ENCODE measurements around the gene CREG1.
"Not testable (repeated sequence)": the region's sequence is repeated elsewhere in the genome, so short reads cannot be mapped to it uniquely, and the experiment has no call there.

CREG1 gene

DNA sequence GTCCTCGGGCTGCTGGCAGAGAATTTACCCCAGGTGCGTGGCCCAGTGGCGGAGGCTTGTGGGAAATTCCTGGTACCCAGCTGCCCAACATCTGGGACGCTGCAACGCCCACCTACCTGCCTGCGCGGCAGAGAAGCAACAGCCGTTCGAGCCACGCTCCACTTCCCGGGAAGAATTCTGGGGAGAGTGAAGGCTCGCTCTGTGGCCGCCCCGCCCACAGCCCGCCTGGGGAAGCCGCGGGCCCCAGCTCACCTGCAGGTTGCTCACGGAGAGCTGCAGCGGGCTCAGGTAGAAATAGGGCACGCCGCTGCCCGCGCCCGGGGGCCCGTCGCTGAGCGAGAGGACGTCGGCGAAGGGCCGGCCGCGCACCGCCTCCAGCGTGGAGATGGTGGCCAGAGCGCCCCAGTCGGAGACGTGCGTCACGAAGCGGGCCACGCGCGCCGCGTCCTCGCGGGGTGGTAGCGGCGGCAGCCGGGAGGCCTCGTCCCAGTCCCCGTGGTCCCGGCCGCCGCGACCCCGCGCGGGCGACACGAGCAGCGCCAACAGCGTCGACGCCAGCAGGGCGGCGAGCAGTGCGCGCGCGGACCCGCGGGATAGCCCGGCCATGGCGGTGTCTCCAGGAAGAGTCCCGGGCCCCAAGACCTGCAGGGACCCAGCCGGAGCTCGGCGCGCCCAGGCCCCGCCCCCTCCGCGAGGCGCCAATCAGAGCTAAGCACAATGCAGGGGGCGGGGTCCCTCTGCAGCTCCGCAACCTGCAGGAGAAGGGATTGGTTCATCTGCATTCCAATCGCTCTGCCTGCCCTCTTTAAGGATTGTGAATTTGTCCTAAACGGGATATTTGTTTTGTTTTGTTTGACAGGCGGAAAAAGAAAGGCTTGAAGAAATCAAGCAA, at the start of gene CREG1:
Gene CREG1, minus strand, starts transcription at position 627 of the 892 bp plus-strand sequence.
- DNase-seq, result peak; percentile 87 to 93

DNA sequence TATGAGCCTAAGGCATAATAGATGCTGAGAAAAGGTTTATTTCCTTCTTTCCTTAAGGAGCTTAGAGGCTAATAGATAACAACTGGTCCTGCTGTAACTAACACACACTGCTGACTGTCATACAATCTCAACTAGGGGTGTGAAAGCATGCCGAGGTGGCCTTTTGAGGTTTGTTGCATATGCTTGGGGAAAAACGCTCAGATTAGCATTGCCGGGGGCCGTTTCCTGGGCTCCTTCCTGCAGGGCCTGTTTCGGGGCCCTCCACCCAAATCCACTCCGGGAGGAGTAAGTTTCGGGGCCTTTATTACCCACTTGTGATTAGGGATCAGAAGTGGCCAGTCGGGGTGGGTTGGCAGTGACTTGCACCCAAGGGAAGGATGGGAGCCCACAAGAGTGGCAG, 49.3 kb upstream of the CREG1 start:
- no peak for DNase-seq

- DNase-seq, result peak in 1 of 2 donors; percentile 3
Measured at GRCh38 chr1:167601442-167602383, 48.2 kb upstream of the CREG1 start.

DNA sequence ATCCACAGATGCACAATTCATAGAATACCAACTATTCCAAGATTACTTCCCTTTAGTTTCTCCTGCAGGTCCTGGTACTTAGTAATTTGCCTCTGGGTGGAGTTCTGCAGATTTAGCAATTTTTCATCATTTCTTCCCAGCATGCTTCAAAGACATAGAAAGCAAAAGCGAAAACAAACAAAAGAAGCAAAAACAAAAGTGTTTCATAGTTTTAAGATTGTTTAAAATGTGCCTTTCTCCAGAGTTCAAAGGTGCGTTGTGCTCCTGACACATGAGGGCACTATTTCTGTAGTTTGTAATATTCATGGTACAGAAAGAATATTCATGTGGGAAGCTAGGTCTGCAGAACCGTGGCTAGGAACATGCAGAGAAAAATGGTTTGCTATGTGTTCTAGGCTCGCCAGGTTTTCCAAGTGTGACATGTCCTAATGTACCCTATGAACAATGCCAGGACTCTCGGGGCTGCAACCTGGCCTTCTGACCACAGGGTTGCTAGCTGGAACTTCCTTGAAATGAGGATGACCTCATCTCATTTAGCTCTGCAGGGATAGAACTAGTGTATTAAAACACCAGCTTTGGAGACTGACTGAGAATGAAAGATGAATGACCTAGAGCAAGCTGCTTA, 46.5 kb upstream of the CREG1 start:
- DNase-seq, result peak in 1 of 2 donors; percentile 33

DNA sequence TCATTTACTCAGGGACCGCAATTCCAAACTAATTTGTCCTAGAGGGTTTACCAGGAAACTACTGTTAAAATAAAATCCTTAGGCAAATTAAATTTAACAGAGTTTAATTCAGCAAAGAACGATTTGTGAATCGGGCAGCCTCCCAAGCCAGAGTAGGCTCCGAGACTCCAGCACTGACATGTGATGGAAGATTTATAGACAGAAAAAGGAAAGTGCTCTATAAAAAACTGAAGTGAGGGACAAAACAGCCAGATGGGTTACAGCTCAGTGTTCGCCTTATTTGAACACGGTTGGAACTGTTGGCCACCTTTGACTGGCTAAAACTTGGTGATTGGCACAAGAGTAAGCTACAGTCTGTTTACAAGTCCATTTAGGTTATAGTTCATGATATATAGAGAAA, 41.3 kb upstream of the CREG1 start:
- no peak for DNase-seq

GRCh38 chr1:167593860-167594259, 40.3 kb upstream of the CREG1 start:
- no peak for DNase-seq

DNA sequence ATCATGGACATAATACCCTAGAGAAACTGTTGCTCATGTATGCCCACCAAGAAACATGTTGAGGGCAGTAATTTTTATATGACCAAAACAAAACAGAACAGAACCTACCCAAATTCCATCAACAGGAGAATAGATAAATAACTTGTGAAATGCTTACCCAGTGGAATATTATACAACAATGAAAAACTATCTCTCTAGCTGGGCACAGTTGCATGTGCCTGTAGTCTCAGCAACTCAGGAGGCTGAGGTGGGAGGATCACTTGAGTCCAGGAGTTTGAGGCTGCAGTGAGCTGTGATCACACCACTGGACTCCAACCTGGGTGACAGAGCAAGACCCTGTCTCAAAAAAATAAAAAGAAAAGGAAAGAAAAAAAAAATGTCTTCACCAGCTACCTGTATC, 38.9 kb upstream of the CREG1 start:
- DNase-seq, result no peak

- no peak for DNase-seq
Measured at GRCh38 chr1:167588361-167588760, 34.8 kb upstream of the CREG1 start.

- no peak for DNase-seq
Measured at GRCh38 chr1:167587872-167588271, 34.3 kb upstream of the CREG1 start.

DNA sequence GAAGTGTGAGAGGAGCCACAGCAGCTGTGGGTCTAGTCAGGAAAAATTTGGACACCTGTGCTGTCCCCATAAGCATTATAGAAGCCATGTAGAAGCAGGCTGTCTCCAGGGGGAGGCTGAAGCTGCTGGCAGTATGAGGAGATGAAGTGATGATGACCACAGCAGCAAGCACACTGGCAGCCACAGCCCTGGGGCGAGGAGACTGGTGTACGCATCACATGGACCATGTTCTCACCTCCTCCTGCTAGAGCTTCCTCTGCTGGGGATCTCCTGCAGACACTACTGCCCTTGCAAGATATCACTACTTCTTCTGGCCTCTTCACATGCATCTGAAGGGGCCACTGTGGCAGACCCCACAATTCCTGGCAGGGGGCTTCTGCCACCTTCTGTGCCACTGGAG, 33.8 kb upstream of the CREG1 start:
- no peak for DNase-seq

DNA sequence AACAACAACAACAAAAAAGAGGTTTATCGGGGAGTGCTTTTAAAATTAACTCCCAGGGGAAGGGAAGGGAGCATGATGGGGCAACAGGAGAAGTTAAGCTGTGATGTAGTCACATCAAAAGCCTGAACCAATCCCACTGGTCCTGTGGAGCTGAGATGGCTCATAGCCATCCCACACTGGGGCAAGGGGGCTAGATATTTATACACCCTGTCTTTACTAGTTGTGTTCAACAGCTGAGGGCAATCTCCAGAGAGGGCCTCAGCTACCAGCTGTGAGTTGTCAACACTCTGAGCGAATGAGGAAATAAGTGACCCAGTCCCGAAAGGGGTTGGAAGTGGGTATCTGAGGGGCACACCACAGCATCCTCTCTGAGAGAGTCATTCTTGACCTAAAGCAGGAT, 31.0 kb upstream of the CREG1 start:
- no peak for DNase-seq

GRCh38 chr1:167582722-167583121, 29.2 kb upstream of the CREG1 start:
- DNase-seq, result no peak

- DNase-seq, result no peak
Measured at GRCh38 chr1:167582064-167582463, 28.5 kb upstream of the CREG1 start.

- no peak for DNase-seq
Measured at GRCh38 chr1:167579986-167580385, 26.4 kb upstream of the CREG1 start.

DNA sequence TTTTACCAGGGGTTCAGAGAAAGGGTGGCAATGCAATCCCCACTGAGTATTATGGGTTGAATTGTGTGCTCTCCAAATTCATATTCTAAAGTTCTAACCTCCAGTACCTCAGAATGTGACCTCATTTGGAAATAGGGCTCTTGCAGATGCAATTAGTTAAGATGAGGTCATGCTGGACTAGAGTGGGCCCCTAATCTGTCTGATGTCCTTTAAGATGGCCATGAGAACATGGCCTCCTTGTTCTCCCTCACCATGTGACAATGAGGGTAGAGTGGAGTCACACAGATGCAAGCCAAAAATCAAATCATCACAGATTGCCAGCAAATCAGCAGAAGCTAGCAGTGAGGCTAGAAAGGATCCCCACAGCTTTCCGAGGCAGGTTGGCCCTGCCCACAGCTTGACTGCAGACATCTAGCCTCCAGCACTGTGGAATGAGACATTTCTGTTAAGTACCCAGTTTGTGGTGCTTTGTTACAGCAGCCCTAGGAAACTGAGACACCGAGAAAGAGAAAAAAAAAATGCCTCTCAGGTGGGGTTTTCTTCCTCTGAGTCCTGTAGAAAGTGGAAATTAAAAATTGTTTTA, 25.5 kb upstream of the CREG1 start:
- no peak for DNase-seq

DNA sequence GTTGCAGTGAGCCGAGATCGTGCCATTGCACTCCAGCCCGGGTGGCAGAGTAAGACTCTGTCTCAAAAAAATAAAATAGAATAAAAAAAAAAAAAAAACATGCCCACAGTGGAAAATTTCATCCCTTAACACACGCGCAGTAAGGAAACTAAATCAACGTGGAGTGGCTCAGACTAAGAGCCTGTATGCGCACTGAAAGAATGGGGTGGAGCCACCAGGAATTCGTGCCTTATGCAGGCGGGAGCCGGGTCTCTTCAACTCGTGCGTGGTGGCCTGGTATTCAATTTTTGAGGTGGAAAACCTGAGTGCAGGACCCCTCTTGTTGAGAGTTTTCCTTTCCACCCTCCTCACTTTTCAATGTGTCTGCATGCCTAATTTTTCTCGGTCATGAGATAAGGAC, 22.1 kb upstream of the CREG1 start:
- no peak for DNase-seq

DNA sequence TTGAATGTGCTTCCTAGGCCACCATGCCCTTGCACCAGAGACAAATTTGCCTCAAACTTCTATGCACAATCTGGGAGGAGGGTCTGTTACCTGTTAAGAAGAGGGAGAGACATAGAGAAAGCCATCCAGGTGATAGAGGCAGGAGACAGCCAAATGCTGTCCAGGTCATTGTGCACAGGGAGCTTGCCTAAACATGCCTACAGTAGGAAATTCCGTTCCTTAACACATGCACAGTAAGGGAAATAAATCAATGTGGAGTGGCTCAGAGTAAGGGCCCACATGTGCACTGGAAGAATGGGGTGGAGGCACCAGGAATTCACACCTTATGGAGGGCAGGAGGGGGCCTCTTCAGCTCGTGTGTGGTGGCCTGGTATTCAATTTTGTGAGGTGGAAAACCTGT, 19.5 kb upstream of the CREG1 start:
- DNase-seq, result no peak

DNA sequence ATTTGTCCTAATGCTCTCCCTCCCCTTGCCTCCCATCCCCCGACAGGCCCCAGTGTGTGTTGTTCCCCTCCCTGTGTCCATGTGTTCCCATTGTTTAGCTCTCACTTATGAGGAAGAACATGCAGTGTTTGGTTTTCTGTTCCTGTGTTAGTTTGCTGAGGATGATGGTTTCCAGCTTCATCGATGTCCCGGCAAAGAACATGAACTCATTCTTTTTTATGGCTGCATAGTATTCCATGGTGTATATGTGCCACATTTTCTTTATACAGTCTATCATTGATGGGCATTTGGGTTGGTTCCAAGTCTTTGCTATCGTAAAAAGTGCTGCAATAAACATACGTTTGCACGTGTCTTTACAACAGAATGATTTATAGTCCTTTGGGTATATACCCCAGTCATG, 17.1 kb upstream of the CREG1 start:
- DNase-seq, result not testable (repeated sequence)

GRCh38 chr1:167567663-167568062, 14.1 kb upstream of the CREG1 start:
- no peak for DNase-seq

DNA sequence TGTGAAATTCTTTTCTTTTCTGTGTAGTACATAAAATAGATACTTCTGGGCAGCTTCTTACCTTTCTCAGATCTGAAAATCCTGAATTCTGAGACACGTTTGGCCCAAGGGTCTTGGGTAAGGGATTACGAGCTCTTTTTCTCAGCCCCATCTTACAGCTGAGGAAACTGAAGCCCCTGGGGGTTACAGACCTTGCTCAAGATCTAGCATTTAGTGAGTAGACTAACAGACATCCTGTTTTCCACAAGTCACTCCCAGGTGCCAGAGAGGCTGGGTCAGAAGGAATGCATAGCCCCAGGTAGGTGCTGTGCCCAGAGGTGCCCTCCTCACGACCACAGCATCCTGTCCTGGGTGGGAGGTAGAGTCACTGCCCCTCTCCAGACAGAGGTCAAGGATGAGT, 13.2 kb upstream of the CREG1 start:
- DNase-seq, result no peak

DNA sequence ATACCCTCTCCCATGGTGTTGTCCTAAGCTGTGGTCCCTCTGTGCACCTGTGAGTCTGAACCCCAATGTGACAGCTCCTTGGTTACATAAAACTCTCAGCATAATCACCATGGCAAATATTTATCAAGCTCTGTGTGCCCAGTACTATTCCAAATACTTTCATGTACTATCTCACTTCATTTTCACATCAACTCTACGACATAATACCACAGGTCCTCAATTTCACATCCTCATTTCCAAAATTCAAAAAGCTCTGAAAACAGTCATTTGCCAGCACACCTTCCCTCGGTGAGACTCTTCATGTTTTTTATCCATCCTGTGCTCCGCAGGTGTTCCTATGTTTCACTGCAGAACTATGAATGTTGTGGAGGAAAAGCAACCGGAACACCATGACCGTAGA, 12.4 kb upstream of the CREG1 start:
- DNase-seq, result no peak

DNA sequence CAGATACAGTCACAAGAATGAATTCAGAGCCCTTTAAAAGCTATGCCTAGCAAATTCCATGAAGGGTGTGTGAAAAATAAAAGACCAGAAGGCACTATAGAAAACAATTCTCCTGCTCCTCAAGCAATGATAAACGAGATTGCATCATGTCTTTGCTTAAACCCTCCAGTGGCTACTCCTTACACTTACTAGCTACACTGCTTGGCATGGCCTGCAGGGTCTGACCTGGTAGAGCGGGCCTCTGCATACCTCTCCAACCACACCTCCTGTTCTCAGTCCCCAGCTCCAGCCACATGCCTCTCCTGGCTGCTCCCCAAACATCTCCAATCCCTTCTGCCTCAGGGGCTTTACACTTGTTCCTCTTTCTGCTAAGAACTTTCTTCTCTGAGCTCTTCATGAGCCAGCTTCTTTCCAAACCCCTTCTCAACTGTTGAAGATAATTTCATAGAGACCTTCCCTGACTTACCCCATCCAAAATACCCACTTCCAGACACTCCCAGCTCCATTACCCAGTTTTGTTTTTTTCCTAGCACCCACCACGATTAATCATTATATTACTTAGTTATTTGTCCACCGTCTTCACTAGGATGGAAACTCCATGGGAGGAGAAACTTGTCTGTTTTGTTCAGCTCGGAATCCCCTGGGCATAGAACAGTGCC, 11.2 kb upstream of the CREG1 start:
- peak in 1 of 2 donors; percentile 16 for DNase-seq

Measured in hippocampal formation (tissue), 2 donors.